K562 (cell line): ENCODE results near the gene CFAP221. TPM values are rescaled to one million over a fixed set of nuclear protein-coding genes. Genes with fewer than 3 reads are reported as not detected.

Experiments used
- ATAC-seq: fragments of 200-7000 bp; cut with Tn5 transposase; 3 replicates; pipeline ENCODE4 v1.9.1; 2020; ENCODE audit warnings: moderate library complexity
- BruUV-seq: library from RNA; stranded (reverse); fragments of 400-500 nt; replicated peaks from 2 replicates; lab custom pipeline; 2021; lab: Mats Ljungman, UMichigan
- CTCF ChIA-PET: fragments of 300-600 bp; formaldehyde crosslinking; extraction: SDS; loops from one replicate; lab custom pipeline; 2021; ENCODE audit warnings: low intra/inter-chr PET ratio; lab: Yijun Ruan, JAX
- POLR2A ChIA-PET: fragments of 300-600, 350-650 bp; sonication (Branson Sonifier 250); formaldehyde crosslinking; extraction: SDS; loops from one replicate; lab custom pipeline; 2021; ENCODE audit warnings: antibody characterized with exemption, inconsistent platforms; lab: Yijun Ruan, JAX
- DNase-seq, 4 experiments: peaks; one replicate each; pipeline versions ENCODE4 v3.0.0 to v3.0.0-alpha.2; 2011 to 2018; ENCODE audit warnings: low spot score in 3 of 4, mixed read lengths in 3 of 4; ENCODE audit errors: extremely low read depth in 1 of 4
- FAIRE-seq: peaks from 2 replicates; lab custom pipeline; 2011; peaks lifted over from hg19 to GRCh38; lab: Jason Lieb, UNC
- H2AFZ ChIP-seq: 2 replicates; pipeline ENCODE4 v1.6.0; 2011; ENCODE audit warnings: low read depth, low read length, control low read depth, inconsistent platforms
- H3K27ac ChIP-seq: fragments of 200-600 bp; 3 replicates; pipeline ENCODE4 v1.8.0; 2011; ENCODE audit warnings: low read depth, mild to moderate bottlenecking, control low read depth, inconsistent platforms, low read length, moderate library complexity, mixed read lengths; ENCODE audit errors: extremely low read depth
- H3K27me3 ChIP-seq, 2 experiments: fragments of 300-600 bp in 1 of 2; 2 replicates in 1 of 2; 3 replicates in 1 of 2; pipeline versions ENCODE4 v1.6.0 to v1.8.0; 2011; ENCODE audit warnings: inconsistent platforms in 2 of 2, low read length in 2 of 2, mild to moderate bottlenecking in 1 of 2, mixed read lengths in 1 of 2, moderate library complexity in 1 of 2; ENCODE audit not compliant: control insufficient read depth in 2 of 2, insufficient read depth in 2 of 2
- H3K36me3 ChIP-seq: fragments of 300-600 bp; 3 replicates; pipeline ENCODE4 v1.8.0; 2011; ENCODE audit warnings: mild to moderate bottlenecking, low read length, inconsistent platforms; ENCODE audit not compliant: control insufficient read depth, insufficient read depth
- H3K4me1 ChIP-seq, 2 experiments: fragments of 200-600 bp in 1 of 2; replicated peaks in 1 of 2; 2 replicates in 1 of 2; 3 replicates in 1 of 2; pipeline versions ENCODE4 v1.5.1 to v1.8.0; 2011; ENCODE audit warnings: inconsistent platforms in 2 of 2, low read length in 2 of 2, mild to moderate bottlenecking in 1 of 2, mixed read lengths in 1 of 2, moderate library complexity in 1 of 2; ENCODE audit not compliant: control insufficient read depth in 2 of 2, insufficient read depth in 2 of 2
- H3K4me2 ChIP-seq: 2 replicates; pipeline ENCODE4 v1.6.1; 2011; ENCODE audit warnings: low read length, control low read depth, inconsistent platforms, mixed read lengths; ENCODE audit not compliant: insufficient read depth
- H3K4me3 ChIP-seq: fragments of 200-600 bp; sonication (generic), shearing (Covaris generic); 2 replicates; pipeline ENCODE4 v1.5.1; 2016; ENCODE audit warnings: control low read depth, inconsistent platforms
- H3K79me2 ChIP-seq: fragments of 200-600 bp; 3 replicates; pipeline ENCODE4 v1.8.0; 2011; ENCODE audit warnings: low read length, inconsistent platforms; ENCODE audit not compliant: control insufficient read depth, insufficient read depth
- H3K9ac ChIP-seq, 2 experiments: 2 replicates each; pipeline versions ENCODE4 v1.6.0 to v1.6.1; 2011; ENCODE audit warnings: low read depth in 2 of 2, low read length in 2 of 2, control low read depth in 1 of 2, inconsistent platforms in 1 of 2, mild to moderate bottlenecking in 1 of 2, mixed read lengths in 1 of 2; ENCODE audit not compliant: insufficient read depth in 1 of 2
- H3K9me1 ChIP-seq: one replicate; pipeline ENCODE4 v1.6.0; 2011; ENCODE audit warnings: inconsistent platforms, mild to moderate bottlenecking, low read length, moderate library complexity; ENCODE audit not compliant: control insufficient read depth, insufficient read depth
- H3K9me3 ChIP-seq: replicated peaks from 2 replicates; pipeline ENCODE4 v1.5.1; 2011; ENCODE audit warnings: low read depth, low read length, inconsistent platforms; ENCODE audit not compliant: control insufficient read depth, insufficient read depth
- H4K20me1 ChIP-seq: replicated peaks from 2 replicates; pipeline ENCODE4 v1.6.1; 2011; ENCODE audit warnings: low read length, inconsistent platforms, mixed read lengths; ENCODE audit not compliant: control insufficient read depth, insufficient read depth
- ETS1 ChIP-seq: conservative IDR thresholded peaks from 2 replicates; pipeline ENCODE4 v1.6.1; 2011; ENCODE audit warnings: low read depth, mild to moderate bottlenecking, low read length; ENCODE audit not compliant: control insufficient read depth
- FOXA1 ChIP-seq: fragments of 450-650 bp; IDR thresholded peaks from 2 replicates; pipeline ENCODE4 v1.6.1; 2016; ENCODE audit warnings: mild to moderate bottlenecking, borderline replicate concordance
- PCBP1 ChIP-seq: fragments of 200-400 bp; formaldehyde crosslinking; IDR thresholded peaks from 2 replicates; pipeline ENCODE4 v1.6.1; 2018; ENCODE audit warnings: mild to moderate bottlenecking, low read depth, low read length; ENCODE audit not compliant: poor library complexity, severe bottlenecking
- RUNX1 ChIP-seq: sonication (generic); IDR thresholded peaks from 2 replicates; pipeline ENCODE4 v1.6.1; 2016; ENCODE audit warnings: antibody characterized with exemption, low read depth
- SMAD2 ChIP-seq: fragments of 150-350 bp; IDR thresholded peaks from 2 replicates; pipeline ENCODE4 v1.6.1; 2014; ENCODE audit warnings: low read depth, mild to moderate bottlenecking, low read length
- WGBS: fragments of 100-300 bp; shearing (Covaris generic); methylation state at CpG from one replicate; pipeline ENCODE4 v1.1.6; 2016; ENCODE audit warnings: low coverage, mixed read lengths; ENCODE audit not compliant: insufficient coverage; ENCODE audit errors: missing lambda C conversion rate; 5-methylcytosine and 5-hydroxymethylcytosine counted together
- in situ Hi-C: fragments of 300-500 bp; cut with MboI; formaldehyde crosslinking; loops from 4 replicates; pipeline ENCODE4 v1.15.0; 2018; ENCODE audit warnings: inconsistent platforms, mixed read lengths
- intact Hi-C: fragments of 100-400 bp; cut with micrococcal nuclease; formaldehyde crosslinking; loops from 2 replicates; pipeline ENCODE4 v1.14.2; 2022
- polyA plus RNA-seq, 8 experiments: library from polyadenylated mRNA; depleted of rRNA in 4 of 8; stranded (reverse) in 5 of 8; unstranded in 3 of 8; fragments of >200 nt; fragmentation: Nextera tagmentation in 2 of 8; fragmentation: Illumina TruSeq in 1 of 8; extraction: Ambion mirVana in 2 of 8; extraction: Trizol in 1 of 8; gene quantifications; 2 replicates each; pipeline versions ENCODE4 v1.2.1 to v1.2.3, GENCODE V29; 2011 to 2014; ENCODE audit warnings: inconsistent platforms in 1 of 8, missing spikeins in 1 of 8
- total RNA-seq, 7 experiments: library from RNA; depleted of rRNA in 6 of 7; stranded (reverse); fragments of >200 nt in 6 of 7; fragmentation: Illumina TruSeq in 2 of 7; extraction: Trizol in 2 of 7; gene quantifications; 2 replicates each; pipeline versions ENCODE4 v1.2.1 to v1.2.3, GENCODE V29; 2011 to 2021; ENCODE audit warnings: low replicate concordance in 1 of 7
- TF ChIP-seq, protein P1 (sequence below), 2 experiments: fragments of 450-650 bp in 1 of 2; sonication (generic) in 1 of 2; formaldehyde crosslinking in 1 of 2; IDR thresholded peaks; 2 replicates each; pipeline versions ENCODE4 v1.7.1 to v1.9.0; 2016 to 2022; ENCODE audit warnings: inconsistent platforms in 1 of 2, mild to moderate bottlenecking in 1 of 2, missing genetic modification reagents in 1 of 2

CFAP221 gene
- total and polyA plus RNA-seq, 9 of the 15 experiments (the other 6 are each of a cell fraction or from before 2014, with no cell fraction given) = 0.09 to 1.4 (median 0.65) TPM

GRCh38 chr2:119678021-119678656 lies 133.9 kb downstream of the CFAP221 start:
- 61% methylated on average over 16 of the region's 19 CpGs for WGBS
- FAIRE-seq (no peak), ATAC-seq (no peak), DNase-seq (no peak)
- POLR2A ChIA-PET = interaction anchor here (0.6 to 0.8 kb wide), 3 partner anchors 14 to 872 kb away, joined by 3 read pairs; no protein-coding TSS in a partner anchor
- peaks cover 23% of the 10 kb centered on the region; the same call in 1 of the 3 replicates for H3K36me3 ChIP-seq
- H3K79me2 ChIP-seq = peaks cover 21% of the 10 kb centered on the region
- intact Hi-C loops = no loop called here
- 0 out of 2 replicates have a peak overlapping the region, but pooled peaks have one; percentile 83 for H3K4me2 ChIP-seq
- peaks cover 9 to 12% of the 10 kb centered on the region in 2 experiments; a peak in 3 of 5 replicates for H3K27me3 ChIP-seq
- TF ChIP-seq, protein P1, sequence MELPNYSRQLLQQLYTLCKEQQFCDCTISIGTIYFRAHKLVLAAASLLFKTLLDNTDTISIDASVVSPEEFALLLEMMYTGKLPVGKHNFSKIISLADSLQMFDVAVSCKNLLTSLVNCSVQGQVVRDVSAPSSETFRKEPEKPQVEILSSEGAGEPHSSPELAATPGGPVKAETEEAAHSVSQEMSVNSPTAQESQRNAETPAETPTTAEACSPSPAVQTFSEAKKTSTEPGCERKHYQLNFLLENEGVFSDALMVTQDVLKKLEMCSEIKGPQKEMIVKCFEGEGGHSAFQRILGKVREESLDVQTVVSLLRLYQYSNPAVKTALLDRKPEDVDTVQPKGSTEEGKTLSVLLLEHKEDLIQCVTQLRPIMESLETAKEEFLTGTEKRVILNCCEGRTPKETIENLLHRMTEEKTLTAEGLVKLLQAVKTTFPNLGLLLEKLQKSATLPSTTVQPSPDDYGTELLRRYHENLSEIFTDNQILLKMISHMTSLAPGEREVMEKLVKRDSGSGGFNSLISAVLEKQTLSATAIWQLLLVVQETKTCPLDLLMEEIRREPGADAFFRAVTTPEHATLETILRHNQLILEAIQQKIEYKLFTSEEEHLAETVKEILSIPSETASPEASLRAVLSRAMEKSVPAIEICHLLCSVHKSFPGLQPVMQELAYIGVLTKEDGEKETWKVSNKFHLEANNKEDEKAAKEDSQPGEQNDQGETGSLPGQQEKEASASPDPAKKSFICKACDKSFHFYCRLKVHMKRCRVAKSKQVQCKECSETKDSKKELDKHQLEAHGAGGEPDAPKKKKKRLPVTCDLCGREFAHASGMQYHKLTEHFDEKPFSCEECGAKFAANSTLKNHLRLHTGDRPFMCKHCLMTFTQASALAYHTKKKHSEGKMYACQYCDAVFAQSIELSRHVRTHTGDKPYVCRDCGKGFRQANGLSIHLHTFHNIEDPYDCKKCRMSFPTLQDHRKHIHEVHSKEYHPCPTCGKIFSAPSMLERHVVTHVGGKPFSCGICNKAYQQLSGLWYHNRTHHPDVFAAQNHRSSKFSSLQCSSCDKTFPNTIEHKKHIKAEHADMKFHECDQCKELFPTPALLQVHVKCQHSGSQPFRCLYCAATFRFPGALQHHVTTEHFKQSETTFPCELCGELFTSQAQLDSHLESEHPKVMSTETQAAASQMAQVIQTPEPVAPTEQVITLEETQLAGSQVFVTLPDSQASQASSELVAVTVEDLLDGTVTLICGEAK (IDR thresholded peaks at IDR 0.05) = peak; percentile 79
- TF ChIP-seq, protein P1 (CRISPR knock-in tag; IDR thresholded peaks at IDR 0.05) = no peak
- TF ChIP-seq FOXA1 (no peak), ETS1 (no peak), SMAD2 (no peak), PCBP1 (peak; percentile 3), RUNX1 (no peak)
- H3K4me3 ChIP-seq = no peak overlapping the region
- no peak overlapping the region for H3K27ac ChIP-seq
- in situ Hi-C loops = no loop called here
- H3K9me1 ChIP-seq = peaks cover 3% of the 10 kb centered on the region
- CTCF ChIA-PET = no interaction called here
- H3K9me3 ChIP-seq = no peaks in the 10 kb centered on the region
- no peaks in the 10 kb centered on the region for H4K20me1 ChIP-seq
- peaks cover 0 to 25% of the 10 kb centered on the region in 2 experiments; a peak in 3 of 5 replicates for H3K4me1 ChIP-seq
- BruUV-seq = no TSS peak
- no peak overlapping the region for H3K9ac ChIP-seq
- H2AFZ ChIP-seq = peak overlapping the region; percentile 87
